ENCODE measurements around the gene NOLC1. TPM values are rescaled to one million over a fixed set of nuclear protein-coding genes. Genes with fewer than 3 reads are reported as not detected.
"Not testable (repeated sequence)": the region's sequence is repeated elsewhere in the genome, so short reads cannot be mapped to it uniquely, and the experiment has no call there.

Gene NOLC1
- total and polyA plus RNA-seq, 2 experiments from 2014 or later, result 30.7 to 43.4 TPM

- Histone ChIP-seq H3K27me3 (replicated peaks; ENCODE audit: insufficient read depth) (no peaks in the 10 kb centered on the region), H3K4me2 (ENCODE audit: unreplicated experiment) (no peak overlapping the region), H3K9me3 (ENCODE audit: low read depth) (no peaks in the 10 kb centered on the region), H3K36me3 (ENCODE audit: low read depth) (no peaks in the 10 kb centered on the region), H3K79me2 (ENCODE audit: insufficient read depth) (no peaks in the 10 kb centered on the region), H3K4me1 (ENCODE audit: insufficient read depth) (no peaks in the 10 kb centered on the region), H3K4me3 (no peak overlapping the region), H3K27ac (no peak overlapping the region), H3F3A (ENCODE audit: insufficient read depth) (0 out of 2 replicates have a peak, but pooled peaks cover 3% of the 10 kb centered on the region), H3K9ac (no peak overlapping the region), H2AFZ (no peak overlapping the region), H4K20me1 (ENCODE audit: insufficient read depth) (no peaks in the 10 kb centered on the region), H3K9me2 (ENCODE audit: insufficient read depth) (no peaks in the 10 kb centered on the region)
- 21 to 26% methylated on average over 2 of the region's 2 CpGs for WGBS, 2 experiments (ENCODE audit: low coverage in 1 of 2, low lambda C conversion rate in 2 of 2, missing lambda C conversion rate in 2 of 2)
- in situ Hi-C loops (cut with MboI), result no loop called here
- TF ChIP-seq EZH2phosphoT487 (IDR thresholded peaks at IDR 0.05; ENCODE audit: insufficient read depth, low read depth) (no peak), EZH2 (IDR thresholded peaks at IDR 0.05; ENCODE audit: insufficient read depth, poor library complexity, severe bottlenecking) (no peak)
- DNase-seq, result no peak
Observed at GRCh38 chr10:102185272-102185671, 33.1 kb downstream of the NOLC1 start.

- 0 out of 2 replicates have a peak, but pooled peaks cover 3% of the 10 kb centered on the region for H3F3A ChIP-seq (ENCODE audit: insufficient read depth)
- no peaks in the 10 kb centered on the region for H3K9me3 ChIP-seq (ENCODE audit: low read depth)
- H3K27me3 ChIP-seq (replicated peaks; ENCODE audit: insufficient read depth), result no peaks in the 10 kb centered on the region
- no peaks in the 10 kb centered on the region for H3K9me2 ChIP-seq (ENCODE audit: insufficient read depth)
- H4K20me1 ChIP-seq (ENCODE audit: insufficient read depth), result no peaks in the 10 kb centered on the region
- no peaks in the 10 kb centered on the region for H3K4me1 ChIP-seq (ENCODE audit: insufficient read depth)
- no peaks in the 10 kb centered on the region for H3K36me3 ChIP-seq (ENCODE audit: low read depth)
- no peak overlapping the region for H2AFZ ChIP-seq
- no peaks in the 10 kb centered on the region for H3K79me2 ChIP-seq (ENCODE audit: insufficient read depth)
- TF ChIP-seq EZH2phosphoT487 (IDR thresholded peaks at IDR 0.05; ENCODE audit: insufficient read depth, low read depth) (no peak), EZH2 (IDR thresholded peaks at IDR 0.05; ENCODE audit: insufficient read depth, poor library complexity, severe bottlenecking) (no peak)
- DNase-seq, result peak; percentile 47
- peak overlapping the region; percentile 35 for H3K4me2 ChIP-seq (ENCODE audit: unreplicated experiment)
- H3K9ac ChIP-seq, result no peak overlapping the region
- H3K4me3 ChIP-seq, result no peak overlapping the region
- in situ Hi-C loops (cut with MboI), result no loop called here
- 10% methylated on average over 12 to 15 of the region's 15 CpGs for WGBS, 2 experiments (ENCODE audit: low coverage in 1 of 2, low lambda C conversion rate in 2 of 2, missing lambda C conversion rate in 2 of 2)
- no peak overlapping the region for H3K27ac ChIP-seq
Observed at GRCh38 chr10:102185811-102186527, 33.8 kb downstream of the NOLC1 start.

GRCh38 chr10:102188298-102188940, 36.2 kb downstream of the NOLC1 start:
- Histone ChIP-seq H3K4me1 (ENCODE audit: insufficient read depth) (no peaks in the 10 kb centered on the region), H3K9me3 (ENCODE audit: low read depth) (no peaks in the 10 kb centered on the region), H3F3A (ENCODE audit: insufficient read depth) (0 out of 2 replicates have a peak, but pooled peaks cover 3% of the 10 kb centered on the region), H3K9ac (no peak overlapping the region), H3K4me3 (no peak overlapping the region), H3K79me2 (ENCODE audit: insufficient read depth) (no peaks in the 10 kb centered on the region), H3K9me2 (ENCODE audit: insufficient read depth) (no peaks in the 10 kb centered on the region), H4K20me1 (ENCODE audit: insufficient read depth) (no peaks in the 10 kb centered on the region), H2AFZ (no peak overlapping the region), H3K27ac (no peak overlapping the region), H3K27me3 (replicated peaks; ENCODE audit: insufficient read depth) (no peaks in the 10 kb centered on the region), H3K36me3 (ENCODE audit: low read depth) (no peaks in the 10 kb centered on the region), H3K4me2 (ENCODE audit: unreplicated experiment) (no peak overlapping the region)
- DNase-seq, result no peak
- WGBS, 2 experiments (ENCODE audit: low coverage in 1 of 2, low lambda C conversion rate in 2 of 2, missing lambda C conversion rate in 2 of 2), result 47 to 53% methylated on average over 3 of the region's 3 CpGs
- no peak for TF ChIP-seq EZH2 (IDR thresholded peaks at IDR 0.05; ENCODE audit: insufficient read depth, poor library complexity, severe bottlenecking)
- in situ Hi-C loops (cut with MboI), result no loop called here

- H4K20me1 ChIP-seq (ENCODE audit: insufficient read depth); H3F3A ChIP-seq (ENCODE audit: insufficient read depth); H3K79me2 ChIP-seq (ENCODE audit: insufficient read depth); H3K27ac ChIP-seq; H3K4me2 ChIP-seq (ENCODE audit: unreplicated experiment); H3K4me1 ChIP-seq (ENCODE audit: insufficient read depth); H3K9ac ChIP-seq; H3K9me2 ChIP-seq (ENCODE audit: insufficient read depth); H3K4me3 ChIP-seq; in situ Hi-C loops (cut with MboI); H3K36me3 ChIP-seq (ENCODE audit: low read depth); H3K27me3 ChIP-seq (replicated peaks; ENCODE audit: insufficient read depth); H3K9me3 ChIP-seq (ENCODE audit: low read depth); DNase-seq: not testable (repeated sequence)
- H2AFZ ChIP-seq, result peak overlapping the region; percentile 19; the same call in 1 of the 2 replicates
- WGBS, 2 experiments (ENCODE audit: low coverage in 1 of 2, low lambda C conversion rate in 2 of 2, missing lambda C conversion rate in 2 of 2), result 32 to 34% methylated on average over 6 to 7 of the region's 7 CpGs
Observed at GRCh38 chr10:102188941-102189898, 37.0 kb downstream of the NOLC1 start.
